PC-9 (cell line): ENCODE results near the gene SUGCT. TPM values are rescaled to one million over a fixed set of nuclear protein-coding genes. Genes with fewer than 3 reads are reported as not detected.

ENCODE experiments used
- BruUV-seq: library from RNA; stranded (reverse); fragments of 400-500 nt; replicated peaks from 2 replicates; lab custom pipeline; 2021; lab: Mats Ljungman, UMichigan
- CTCF ChIA-PET: fragments of 300-600 bp; sonication (Branson Sonifier 250); formaldehyde crosslinking; loops from one replicate; lab custom pipeline; 2022; ENCODE audit warnings: antibody characterized with exemption; lab: Charles Lee
- POLR2A ChIA-PET: fragments of 300-600 bp; sonication (Branson Sonifier 250); formaldehyde crosslinking; loops from one replicate; lab custom pipeline; 2022; ENCODE audit warnings: antibody characterized with exemption; ENCODE audit not compliant: unreplicated experiment; lab: Charles Lee
- DNase-seq, 2 experiments: peaks; one replicate each; pipeline versions ENCODE4 v3.0.0 to v3.0.0-alpha.2; 2015 to 2022; ENCODE audit warnings: mixed read lengths in 1 of 2
- H2AFZ ChIP-seq: fragments of 200-600 bp; sonication (generic); 2 replicates; pipeline ENCODE4 v1.8.1; 2017; ENCODE audit warnings: antibody characterized with exemption
- H3F3A ChIP-seq: fragments of 200-600 bp; sonication (generic); 2 replicates; pipeline ENCODE4 v1.8.1; 2017; ENCODE audit warnings: antibody characterized with exemption, mild to moderate bottlenecking, low read depth; ENCODE audit not compliant: insufficient read depth
- H3K27ac ChIP-seq: fragments of 200-600 bp; sonication (generic); 2 replicates; pipeline ENCODE4 v1.6.1; 2016; ENCODE audit warnings: mixed run types
- H3K27me3 ChIP-seq: fragments of 200-600 bp; sonication (generic); 2 replicates; pipeline ENCODE4 v1.6.1; 2016; ENCODE audit warnings: low read depth, mixed run types; ENCODE audit not compliant: insufficient read depth
- H3K36me3 ChIP-seq: fragments of 200-600 bp; sonication (generic); 2 replicates; pipeline ENCODE4 v1.6.1; 2016; ENCODE audit warnings: low read depth, mixed run types
- H3K4me1 ChIP-seq: fragments of 200-600 bp; sonication (generic); replicated peaks from 2 replicates; pipeline ENCODE4 v1.6.1; 2016; ENCODE audit warnings: mixed run types; ENCODE audit not compliant: insufficient read depth
- H3K4me2 ChIP-seq: fragments of 200-600 bp; sonication (generic); 2 replicates; pipeline ENCODE4 v1.6.1; 2017; ENCODE audit warnings: mixed run types
- H3K4me3 ChIP-seq: fragments of 200-600 bp; sonication (generic); 2 replicates; pipeline ENCODE4 v1.6.1; 2016; ENCODE audit warnings: mixed run types
- H3K79me2 ChIP-seq: fragments of 200-600 bp; sonication (generic); 2 replicates; pipeline ENCODE4 v1.6.1; 2017; ENCODE audit warnings: low read depth, mixed run types
- H3K9me2 ChIP-seq: fragments of 200-600 bp; sonication (generic); 2 replicates; pipeline ENCODE4 v1.8.1; 2017; ENCODE audit warnings: mild to moderate bottlenecking; ENCODE audit not compliant: insufficient read depth
- H3K9me3 ChIP-seq: fragments of 200-600 bp; sonication (generic); 2 replicates; pipeline ENCODE4 v1.8.1; 2016; ENCODE audit warnings: low read depth; ENCODE audit not compliant: insufficient read depth
- H4K20me1 ChIP-seq: fragments of 200-600 bp; sonication (generic); 2 replicates; pipeline ENCODE4 v1.8.1; 2017; ENCODE audit not compliant: insufficient read depth
- EZH2 ChIP-seq: fragments of 200-600 bp; sonication (generic); IDR thresholded peaks from 2 replicates; pipeline ENCODE4 v1.8.0; 2017; ENCODE audit warnings: antibody characterized with exemption, low read depth
- intact Hi-C: fragments of 100-400 bp; cut with micrococcal nuclease; formaldehyde crosslinking; loops from one replicate; pipeline ENCODE4 v1.10.0; 2022; ENCODE audit not compliant: unreplicated experiment
- total RNA-seq: library from RNA; stranded (reverse); gene quantifications from 2 replicates; pipeline ENCODE4 v1.2.3, GENCODE V29; 2021
- TF ChIP-seq, protein P1 (sequence below): fragments of 200-600 bp; sonication (generic); conservative IDR thresholded peaks from 2 replicates; pipeline ENCODE4 v1.6.1; 2017; ENCODE audit warnings: mixed run types, antibody characterized with exemption, mild to moderate bottlenecking, moderate library complexity

The SUGCT gene
- total RNA-seq, 1 experiment from 2014 or later, result 3.5 TPM

- H3K4me3 ChIP-seq, result no peak overlapping the region
- DNase-seq, result no peak
- no peak overlapping the region for H3K27ac ChIP-seq
- no peaks in the 10 kb centered on the region for H3K36me3 ChIP-seq
- ChIA-PET CTCF (no interaction called here), POLR2A (no interaction called here)
- H2AFZ ChIP-seq, result no peak overlapping the region
- H3K4me1 ChIP-seq, result no peaks in the 10 kb centered on the region
- no peaks in the 10 kb centered on the region for H3K79me2 ChIP-seq
- H3F3A ChIP-seq, result no peaks in the 10 kb centered on the region
- H4K20me1 ChIP-seq, result no peaks in the 10 kb centered on the region
- no peaks in the 10 kb centered on the region for H3K27me3 ChIP-seq
- intact Hi-C loops, result no loop called here
- no peaks in the 10 kb centered on the region for H3K9me2 ChIP-seq
- TF ChIP-seq, protein P1, sequence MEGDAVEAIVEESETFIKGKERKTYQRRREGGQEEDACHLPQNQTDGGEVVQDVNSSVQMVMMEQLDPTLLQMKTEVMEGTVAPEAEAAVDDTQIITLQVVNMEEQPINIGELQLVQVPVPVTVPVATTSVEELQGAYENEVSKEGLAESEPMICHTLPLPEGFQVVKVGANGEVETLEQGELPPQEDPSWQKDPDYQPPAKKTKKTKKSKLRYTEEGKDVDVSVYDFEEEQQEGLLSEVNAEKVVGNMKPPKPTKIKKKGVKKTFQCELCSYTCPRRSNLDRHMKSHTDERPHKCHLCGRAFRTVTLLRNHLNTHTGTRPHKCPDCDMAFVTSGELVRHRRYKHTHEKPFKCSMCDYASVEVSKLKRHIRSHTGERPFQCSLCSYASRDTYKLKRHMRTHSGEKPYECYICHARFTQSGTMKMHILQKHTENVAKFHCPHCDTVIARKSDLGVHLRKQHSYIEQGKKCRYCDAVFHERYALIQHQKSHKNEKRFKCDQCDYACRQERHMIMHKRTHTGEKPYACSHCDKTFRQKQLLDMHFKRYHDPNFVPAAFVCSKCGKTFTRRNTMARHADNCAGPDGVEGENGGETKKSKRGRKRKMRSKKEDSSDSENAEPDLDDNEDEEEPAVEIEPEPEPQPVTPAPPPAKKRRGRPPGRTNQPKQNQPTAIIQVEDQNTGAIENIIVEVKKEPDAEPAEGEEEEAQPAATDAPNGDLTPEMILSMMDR, result no peak
- no peak for TF ChIP-seq EZH2
- BruUV-seq, result no TSS peak
- H3K4me2 ChIP-seq, result no peak overlapping the region
- H3K9me3 ChIP-seq, result no peaks in the 10 kb centered on the region
These were observed 154.0 kb downstream of the SUGCT start for GRCh38 chr7:40288827-40289226.

DNA sequence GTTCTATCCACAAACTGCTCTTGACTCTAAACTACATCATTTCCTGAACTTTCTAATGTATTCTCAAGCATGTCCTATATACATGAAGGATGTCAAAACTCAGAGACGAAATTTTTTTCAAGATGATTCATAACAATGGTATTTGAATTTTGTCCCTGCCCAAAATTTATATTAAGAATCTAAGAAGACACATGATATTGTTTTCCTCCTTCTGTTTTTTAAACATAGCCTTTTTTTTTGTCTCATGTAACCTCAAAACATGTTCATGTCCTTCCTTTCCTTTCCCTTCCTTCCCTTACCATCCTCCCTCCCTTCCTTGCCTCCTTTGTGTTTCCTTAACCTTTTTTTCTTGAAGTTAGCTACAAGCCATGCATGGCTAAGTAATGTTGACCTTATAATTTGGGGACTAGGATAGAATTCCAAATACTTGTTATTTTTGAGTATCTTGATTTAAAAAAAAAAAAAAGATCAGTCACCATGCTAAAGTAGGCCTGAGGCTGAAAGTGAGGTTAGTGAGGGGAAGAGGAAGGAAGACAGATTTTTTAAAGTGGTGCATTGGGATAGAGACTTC is 163.0 kb downstream of the SUGCT start:
- CTCF ChIA-PET, result no interaction called here
- H4K20me1 ChIP-seq, result no peaks in the 10 kb centered on the region
- no TSS peak for BruUV-seq
- H2AFZ ChIP-seq, result no peak overlapping the region
- POLR2A ChIA-PET, result no interaction called here
- H3K4me2 ChIP-seq, result no peak overlapping the region
- no peak overlapping the region for H3K4me3 ChIP-seq
- no peaks in the 10 kb centered on the region for H3K79me2 ChIP-seq
- no peaks in the 10 kb centered on the region for H3K4me1 ChIP-seq
- peaks cover 3% of the 10 kb centered on the region; the same call in 1 of the 2 replicates for H3K9me2 ChIP-seq
- H3K27me3 ChIP-seq, result no peaks in the 10 kb centered on the region
- intact Hi-C loops, result no loop called here
- TF ChIP-seq, protein P1, result no peak
- no peak for TF ChIP-seq EZH2
- no peak for DNase-seq
- no peaks in the 10 kb centered on the region for H3F3A ChIP-seq
- H3K27ac ChIP-seq, result no peak overlapping the region
- no peaks in the 10 kb centered on the region for H3K36me3 ChIP-seq
- H3K9me3 ChIP-seq, result no peaks in the 10 kb centered on the region

GRCh38 chr7:40298421-40298820 is 163.6 kb downstream of the SUGCT start:
- Histone ChIP-seq H3K4me3 (no peak overlapping the region), H2AFZ (no peak overlapping the region), H3F3A (no peaks in the 10 kb centered on the region), H3K4me2 (no peak overlapping the region), H3K36me3 (no peaks in the 10 kb centered on the region), H3K79me2 (no peaks in the 10 kb centered on the region), H3K27ac (no peak overlapping the region), H3K9me3 (no peaks in the 10 kb centered on the region), H4K20me1 (no peaks in the 10 kb centered on the region), H3K4me1 (no peaks in the 10 kb centered on the region), H3K27me3 (no peaks in the 10 kb centered on the region), H3K9me2 (peaks cover 3% of the 10 kb centered on the region; the same call in 1 of the 2 replicates)
- POLR2A ChIA-PET, result no interaction called here
- intact Hi-C loops, result no loop called here
- TF ChIP-seq EZH2, result no peak
- TF ChIP-seq, protein P1, result no peak
- BruUV-seq, result no TSS peak
- CTCF ChIA-PET, result no interaction called here
- DNase-seq, result no peak
